ENCODE results near the gene MEIOB.
A peak's percentile ranks its signal among the peaks of the same experiment; 100 is the strongest.

MEIOB gene

GRCh38 chr16:1828645-1829410 lies 43.1 kb downstream of the MEIOB start:
- DNase-seq (ENCODE audit: low spot score), result no peak

GRCh38 chr16:1826691-1827573 lies 45.0 kb downstream of the MEIOB start, which contains the start of the genes FAHD1 and HAGH:
FAHD1 (plus strand) TSS chr16:1827206; CDS start chr16:1827239, 33 bp downstream.
HAGH (minus strand) TSS chr16:1826825; CDS start chr16:1826787, 38 bp downstream.
- peak; percentile 98 for DNase-seq (ENCODE audit: low spot score)

- DNase-seq (ENCODE audit: low spot score), result no peak
Observed at GRCh38 chr16:1825864-1826690, 45.9 kb downstream of the MEIOB start.

- no peak for DNase-seq (ENCODE audit: low spot score)
Observed at GRCh38 chr16:1825381-1825863, 46.5 kb downstream of the MEIOB start.

GRCh38 chr16:1823821-1824220 lies 48.1 kb downstream of the MEIOB start:
- DNase-seq (ENCODE audit: low spot score), result no peak

- no peak for DNase-seq (ENCODE audit: low spot score)
Observed at GRCh38 chr16:1822801-1823200, 49.2 kb downstream of the MEIOB start.

GRCh38 chr16:1821861-1822611 lies 49.9 kb downstream of the MEIOB start:
- DNase-seq (ENCODE audit: low spot score), result no peak

GRCh38 chr16:1820946-1821290 lies 51.0 kb downstream of the MEIOB start:
- DNase-seq (ENCODE audit: low spot score), result no peak

GRCh38 chr16:1820096-1820945 lies 51.6 kb downstream of the MEIOB start:
- DNase-seq (ENCODE audit: low spot score), result no peak

GRCh38 chr16:1819611-1820010 lies 52.4 kb downstream of the MEIOB start:
- DNase-seq (ENCODE audit: low spot score), result no peak

- DNase-seq (ENCODE audit: low spot score), result no peak
Observed at GRCh38 chr16:1818873-1819525, 53.0 kb downstream of the MEIOB start.

GRCh38 chr16:1818204-1818872 lies 53.6 kb downstream of the MEIOB start:
- no peak for DNase-seq (ENCODE audit: low spot score)

GRCh38 chr16:1817716-1818115 lies 54.2 kb downstream of the MEIOB start:
- DNase-seq (ENCODE audit: low spot score), result no peak

- no peak for DNase-seq (ENCODE audit: low spot score)
Observed at GRCh38 chr16:1817276-1817589, 54.7 kb downstream of the MEIOB start.

GRCh38 chr16:1816396-1817275 lies 55.3 kb downstream of the MEIOB start:
- DNase-seq (ENCODE audit: low spot score), result no peak

GRCh38 chr16:1815461-1815860 lies 56.5 kb downstream of the MEIOB start:
- no peak for DNase-seq (ENCODE audit: low spot score)

- DNase-seq (ENCODE audit: low spot score), result no peak
Observed at GRCh38 chr16:1812732-1813163, 59.2 kb downstream of the MEIOB start.

- DNase-seq (ENCODE audit: low spot score), result no peak
Observed at GRCh38 chr16:1810536-1810935, 61.4 kb downstream of the MEIOB start.
